Endothelial cell of umbilical vein (primary cell): ENCODE data around the gene TMEM220.

Experiments
- EZH2 ChIP-seq: IDR thresholded peaks from 2 replicates; pipeline ENCODE4 v1.6.1; 2012; ENCODE audit warnings: borderline replicate concordance, low read depth, mild to moderate bottlenecking, moderate library complexity, low read length, inconsistent platforms; ENCODE audit not compliant: severe bottlenecking
- POLR2A ChIP-seq: IDR thresholded peaks from 2 replicates; pipeline ENCODE4 v1.6.1; 2012; ENCODE audit warnings: low read depth, mild to moderate bottlenecking, control low read depth, low read length
- TF ChIP-seq, protein P1 (sequence below), 2 donors: IDR thresholded peaks; 1 replicate in 1 of 2; 2 replicates in 1 of 2; pipeline ENCODE4 v1.5.1; 2011; ENCODE audit warnings: low read length in 2 of 2, mild to moderate bottlenecking in 2 of 2, moderate library complexity in 2 of 2, control low read depth in 1 of 2, inconsistent platforms in 1 of 2, low read depth in 1 of 2; ENCODE audit not compliant: insufficient read depth in 1 of 2; ENCODE audit errors: extremely low read depth in 1 of 2

DNA sequence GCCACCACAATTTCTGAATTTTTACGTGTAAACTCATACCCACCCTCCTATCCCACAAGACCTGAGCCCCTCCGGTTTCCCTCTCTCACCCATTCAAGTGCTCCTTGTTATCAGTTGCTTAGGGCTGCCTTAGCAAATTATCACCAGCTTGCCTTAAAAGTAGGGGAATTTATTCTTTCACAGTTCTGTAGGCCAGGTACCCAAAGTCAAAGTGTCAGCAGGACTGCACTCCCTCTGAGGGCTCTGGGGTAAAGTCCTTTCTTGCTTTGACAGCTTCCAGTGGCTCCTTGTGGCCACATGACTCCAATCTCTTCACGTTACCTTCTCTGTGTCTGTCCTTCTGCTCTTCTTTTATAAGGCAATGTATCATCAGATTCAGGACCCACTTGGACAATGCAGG is 7.9 kb upstream of the TMEM220 start:
- TF ChIP-seq, protein P1, sequence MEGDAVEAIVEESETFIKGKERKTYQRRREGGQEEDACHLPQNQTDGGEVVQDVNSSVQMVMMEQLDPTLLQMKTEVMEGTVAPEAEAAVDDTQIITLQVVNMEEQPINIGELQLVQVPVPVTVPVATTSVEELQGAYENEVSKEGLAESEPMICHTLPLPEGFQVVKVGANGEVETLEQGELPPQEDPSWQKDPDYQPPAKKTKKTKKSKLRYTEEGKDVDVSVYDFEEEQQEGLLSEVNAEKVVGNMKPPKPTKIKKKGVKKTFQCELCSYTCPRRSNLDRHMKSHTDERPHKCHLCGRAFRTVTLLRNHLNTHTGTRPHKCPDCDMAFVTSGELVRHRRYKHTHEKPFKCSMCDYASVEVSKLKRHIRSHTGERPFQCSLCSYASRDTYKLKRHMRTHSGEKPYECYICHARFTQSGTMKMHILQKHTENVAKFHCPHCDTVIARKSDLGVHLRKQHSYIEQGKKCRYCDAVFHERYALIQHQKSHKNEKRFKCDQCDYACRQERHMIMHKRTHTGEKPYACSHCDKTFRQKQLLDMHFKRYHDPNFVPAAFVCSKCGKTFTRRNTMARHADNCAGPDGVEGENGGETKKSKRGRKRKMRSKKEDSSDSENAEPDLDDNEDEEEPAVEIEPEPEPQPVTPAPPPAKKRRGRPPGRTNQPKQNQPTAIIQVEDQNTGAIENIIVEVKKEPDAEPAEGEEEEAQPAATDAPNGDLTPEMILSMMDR (IDR thresholded peaks at IDR 0.05; ENCODE audit: extremely low read depth in 1 of 2, insufficient read depth in 1 of 2, low read depth in 1 of 2, low read length in 2 of 2) = no peak
- TF ChIP-seq EZH2 (no peak), POLR2A (no peak)
